Mononuclear cell (primary cell): ENCODE results near the gene GYPA. TPM values are rescaled to one million over a fixed set of nuclear protein-coding genes. Genes with fewer than 3 reads are reported as not detected.
"Not testable (repeated sequence)": the region's sequence is repeated elsewhere in the genome, so short reads cannot be mapped to it uniquely, and the experiment has no call there.

Experiments
- H3K27me3 ChIP-seq: 2 replicates; pipeline ENCODE4 v1.6.0; 2011; ENCODE audit warnings: low read length, control low read depth; ENCODE audit not compliant: insufficient read depth
- H3K4me1 ChIP-seq: 2 replicates; pipeline ENCODE4 v1.5.1; 2011; ENCODE audit warnings: mild to moderate bottlenecking, low read length, control low read depth; ENCODE audit not compliant: insufficient read depth
- H3K4me3 ChIP-seq: 2 replicates; pipeline ENCODE4 v1.5.1; 2011; ENCODE audit warnings: mild to moderate bottlenecking, low read length, moderate library complexity
- H3K9me3 ChIP-seq: 2 replicates; pipeline ENCODE4 v1.5.1; 2011; ENCODE audit warnings: low read depth, mild to moderate bottlenecking, control low read depth, low read length
- total RNA-seq: library from RNA; depleted of rRNA; stranded (reverse); fragments of >200 nt; gene quantifications from one replicate; pipeline ENCODE4 v1.2.3, GENCODE V29; 2012

Gene GYPA
- total RNA-seq = 0.10 TPM

DNA sequence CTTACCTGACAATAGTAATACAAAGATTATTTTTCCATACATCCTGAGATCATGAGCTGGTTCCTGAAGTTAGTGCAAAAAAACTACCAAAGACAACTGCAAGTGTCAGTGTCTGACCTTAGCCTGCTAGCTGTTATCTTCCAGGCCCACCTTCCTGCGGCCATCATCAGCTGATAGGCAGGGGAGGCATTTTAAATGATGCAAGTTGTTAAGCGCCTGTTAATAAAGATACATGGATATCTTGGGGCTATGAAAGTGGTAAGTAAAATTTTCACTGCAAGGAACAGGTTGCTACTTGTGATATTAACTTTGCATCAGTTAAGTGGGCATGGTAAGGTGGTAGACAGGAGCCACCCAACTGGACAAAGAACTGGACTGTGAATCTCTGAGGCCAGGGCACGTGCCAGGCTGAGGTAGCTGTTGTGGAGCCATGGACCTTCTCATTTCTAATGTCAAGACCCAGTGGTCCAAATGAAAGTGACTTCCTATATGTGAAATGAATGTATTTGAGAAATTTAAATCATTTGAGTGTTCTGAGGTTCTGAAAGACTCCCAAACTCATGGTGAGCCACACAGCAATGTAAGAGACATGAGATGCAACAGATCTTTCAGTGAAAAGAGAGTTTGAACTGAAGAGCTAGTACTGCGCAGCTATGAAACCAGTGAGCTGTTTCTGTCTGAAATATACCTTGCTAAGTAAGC lies at the start of gene GYPA:
GYPA (minus strand) TSS at position 125 of the 702 bp plus-strand sequence; CDS start at position 42, 83 bp downstream.
- H3K27me3 ChIP-seq, H3K4me3 ChIP-seq, H3K4me1 ChIP-seq, H3K9me3 ChIP-seq: not testable (repeated sequence)

DNA sequence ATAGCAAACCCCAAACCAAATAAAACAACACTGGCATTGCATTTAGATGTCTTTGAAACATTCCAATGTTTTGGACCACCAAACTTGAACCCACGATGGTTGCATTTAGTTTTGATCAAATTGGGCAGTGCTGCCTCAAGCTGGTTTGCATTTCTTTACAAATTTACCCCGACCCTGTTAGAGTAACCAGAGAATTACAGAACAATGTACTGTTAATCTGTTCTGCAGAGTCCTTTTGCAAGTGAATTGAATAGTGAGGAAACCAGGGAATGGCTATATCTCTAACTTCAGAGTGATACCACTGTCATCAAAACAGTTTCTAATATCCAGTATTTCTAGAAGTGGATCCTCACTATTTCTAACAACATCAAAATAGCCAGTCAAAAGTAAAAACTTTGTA lies 49.5 kb upstream of the GYPA start:
- no peaks in the 10 kb centered on the region for H3K9me3 ChIP-seq
- H3K4me3 ChIP-seq = no peak overlapping the region
- H3K27me3 ChIP-seq = no peaks in the 10 kb centered on the region
- H3K4me1 ChIP-seq = no peaks in the 10 kb centered on the region

DNA sequence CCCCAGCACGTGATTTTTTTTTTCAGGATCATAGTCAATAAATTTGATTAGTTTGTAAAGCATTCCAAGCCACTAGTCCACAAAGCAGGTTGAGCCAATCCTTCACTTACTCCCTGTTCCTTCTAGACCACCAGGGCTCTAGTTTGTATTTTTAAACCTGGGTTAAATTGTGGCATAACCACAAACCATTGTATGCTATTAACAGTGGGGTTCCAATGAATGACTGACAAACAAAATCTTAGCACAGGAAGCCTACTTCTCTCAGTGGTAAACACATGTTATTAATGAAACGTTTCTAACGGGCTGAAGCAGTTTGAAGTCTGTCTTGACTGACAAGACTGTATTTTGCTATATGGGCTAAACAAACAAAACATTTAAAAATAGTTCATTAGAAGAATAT lies 48.6 kb upstream of the GYPA start:
- no peaks in the 10 kb centered on the region for H3K4me1 ChIP-seq
- no peak overlapping the region for H3K4me3 ChIP-seq
- H3K27me3 ChIP-seq = no peaks in the 10 kb centered on the region
- no peaks in the 10 kb centered on the region for H3K9me3 ChIP-seq

DNA sequence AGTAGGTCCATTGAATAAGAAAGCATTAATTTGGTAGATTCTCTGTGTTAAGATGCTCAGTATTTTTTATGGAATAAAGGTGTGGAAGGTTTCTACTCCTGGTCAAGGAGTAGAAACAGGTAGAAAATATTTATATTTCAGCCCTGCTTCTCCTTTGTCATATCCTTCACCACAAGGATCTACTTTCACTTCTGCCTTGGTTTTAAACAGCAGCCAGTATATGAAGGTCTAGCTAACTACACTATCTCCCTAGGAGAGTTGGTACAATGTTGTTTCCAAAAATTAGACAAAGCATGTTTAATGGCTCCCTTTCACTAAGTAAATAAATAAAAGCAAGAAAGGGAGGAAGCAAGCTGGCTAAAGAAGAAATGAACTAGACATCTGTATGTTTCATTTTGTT lies 44.6 kb upstream of the GYPA start:
- Histone ChIP-seq H3K4me3 (no peak overlapping the region), H3K9me3 (no peaks in the 10 kb centered on the region), H3K27me3 (no peaks in the 10 kb centered on the region), H3K4me1 (no peaks in the 10 kb centered on the region)

DNA sequence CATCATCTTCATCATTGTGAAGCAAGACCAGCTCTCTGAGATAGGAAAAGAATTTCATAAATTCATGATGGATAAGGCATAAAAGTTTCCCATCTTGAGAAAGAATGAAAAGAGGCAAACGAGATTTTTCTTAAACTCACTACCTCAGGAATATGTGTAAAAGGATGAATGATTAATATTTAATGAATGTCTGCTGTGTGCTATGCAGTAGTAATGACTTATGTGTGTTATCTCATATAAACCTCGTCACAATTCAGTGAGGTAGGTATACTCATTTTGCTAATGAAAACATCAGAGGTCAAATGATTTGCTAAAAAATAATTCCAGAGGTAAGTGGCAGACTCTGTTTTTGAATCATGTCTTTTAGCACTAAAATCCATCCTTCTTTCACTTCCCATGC lies 42.6 kb upstream of the GYPA start:
- Histone ChIP-seq H3K27me3 (no peaks in the 10 kb centered on the region), H3K9me3 (no peaks in the 10 kb centered on the region)

DNA sequence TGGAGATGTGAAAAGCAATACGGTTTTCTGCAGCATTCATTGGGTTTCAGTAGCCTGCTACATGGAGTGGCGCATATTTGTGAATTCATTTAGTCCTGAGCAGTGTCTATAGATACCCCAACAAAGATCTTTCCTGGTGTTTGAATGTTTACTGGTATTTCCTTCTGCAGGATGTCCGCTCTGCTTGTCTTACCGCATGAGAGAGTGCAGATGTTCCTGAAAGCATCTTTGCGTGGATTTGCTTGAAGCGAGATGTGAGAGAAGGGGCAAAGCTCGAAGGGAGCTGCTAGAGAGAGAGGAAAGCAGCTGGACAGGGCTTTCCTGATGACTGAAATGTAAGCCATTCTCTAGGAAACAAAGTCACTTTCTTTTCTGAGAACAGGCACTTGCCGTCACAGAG lies 40.9 kb upstream of the GYPA start:
- no peaks in the 10 kb centered on the region for H3K27me3 ChIP-seq
- H3K4me3 ChIP-seq = no peak overlapping the region
- H3K4me1 ChIP-seq = no peaks in the 10 kb centered on the region
- H3K9me3 ChIP-seq = no peaks in the 10 kb centered on the region

More for the DNA sequence above, 42.6 kb upstream of the GYPA start:
- H3K4me1 ChIP-seq = no peaks in the 10 kb centered on the region
- no peak overlapping the region for H3K4me3 ChIP-seq

DNA sequence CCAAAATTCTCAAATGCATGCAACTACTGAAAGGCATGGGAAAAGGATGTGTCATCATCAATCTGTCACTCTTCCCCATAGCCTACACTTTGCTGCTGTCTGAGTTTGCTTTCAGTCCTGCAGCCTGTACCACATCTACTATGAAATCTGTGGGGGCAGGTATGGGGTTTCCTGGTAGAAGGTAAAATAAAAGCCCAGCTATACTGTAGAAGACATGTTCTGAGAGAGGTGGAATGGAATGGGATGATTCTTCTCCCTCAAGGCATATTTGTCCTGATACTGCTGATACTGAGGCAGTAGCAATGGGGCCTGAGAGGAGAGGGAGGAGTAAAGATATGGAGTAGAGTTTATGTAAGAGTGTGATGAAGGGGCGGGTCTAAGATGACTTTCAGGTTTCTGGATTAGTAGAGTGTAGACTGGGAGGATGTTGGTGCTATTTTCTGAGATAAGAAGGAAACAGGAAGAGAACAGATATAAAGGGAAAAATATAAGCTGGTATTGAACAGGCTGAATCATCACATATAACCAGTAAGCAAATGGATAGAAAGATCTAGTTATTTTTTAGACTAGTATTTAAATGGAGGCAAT lies 38.7 kb upstream of the GYPA start:
- no peak overlapping the region for H3K4me3 ChIP-seq
- H3K4me1 ChIP-seq = no peaks in the 10 kb centered on the region
- no peaks in the 10 kb centered on the region for H3K9me3 ChIP-seq
- H3K27me3 ChIP-seq = no peaks in the 10 kb centered on the region

DNA sequence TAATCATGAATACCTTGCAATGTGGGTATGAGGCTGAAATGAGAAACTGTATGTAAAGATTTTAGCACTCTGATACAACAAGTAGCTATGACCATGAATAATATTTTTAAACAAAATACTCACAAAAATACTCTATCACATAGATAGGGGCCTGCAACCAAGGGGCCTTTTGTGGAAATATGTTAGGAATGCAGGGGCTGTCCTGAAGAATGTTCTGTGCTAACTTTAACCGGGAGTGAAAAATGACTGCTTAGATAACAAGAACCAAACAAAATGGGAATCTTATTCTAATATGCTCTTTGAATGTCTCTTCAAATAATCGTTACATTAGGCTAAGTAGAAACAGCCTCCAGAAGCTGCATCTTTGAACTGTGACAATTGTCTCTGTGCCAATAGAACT lies 37.9 kb upstream of the GYPA start:
- Histone ChIP-seq H3K27me3 (no peaks in the 10 kb centered on the region), H3K4me3 (no peak overlapping the region), H3K9me3 (no peaks in the 10 kb centered on the region), H3K4me1 (no peaks in the 10 kb centered on the region)

DNA sequence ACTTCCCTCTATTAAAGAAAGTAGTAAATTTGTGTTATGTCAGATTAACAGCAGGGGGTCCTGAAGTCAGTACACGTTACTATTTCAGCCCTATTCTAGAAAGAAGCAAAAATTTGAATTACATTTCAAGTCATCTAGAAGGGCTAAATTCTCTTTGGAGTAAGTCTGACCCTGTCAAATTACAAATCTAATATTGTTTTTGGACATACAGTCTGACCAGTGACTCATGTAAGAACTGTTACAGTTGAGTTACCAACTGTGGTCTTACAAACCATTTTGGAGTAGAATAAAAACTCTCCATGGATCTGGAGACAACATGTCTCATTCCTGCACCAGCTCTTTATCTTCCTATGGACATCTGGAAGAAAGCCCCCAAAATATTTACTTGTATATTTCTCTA lies 36.0 kb upstream of the GYPA start:
- H3K4me3 ChIP-seq = no peak overlapping the region
- H3K9me3 ChIP-seq = no peaks in the 10 kb centered on the region
- H3K4me1 ChIP-seq = no peaks in the 10 kb centered on the region
- no peaks in the 10 kb centered on the region for H3K27me3 ChIP-seq

DNA sequence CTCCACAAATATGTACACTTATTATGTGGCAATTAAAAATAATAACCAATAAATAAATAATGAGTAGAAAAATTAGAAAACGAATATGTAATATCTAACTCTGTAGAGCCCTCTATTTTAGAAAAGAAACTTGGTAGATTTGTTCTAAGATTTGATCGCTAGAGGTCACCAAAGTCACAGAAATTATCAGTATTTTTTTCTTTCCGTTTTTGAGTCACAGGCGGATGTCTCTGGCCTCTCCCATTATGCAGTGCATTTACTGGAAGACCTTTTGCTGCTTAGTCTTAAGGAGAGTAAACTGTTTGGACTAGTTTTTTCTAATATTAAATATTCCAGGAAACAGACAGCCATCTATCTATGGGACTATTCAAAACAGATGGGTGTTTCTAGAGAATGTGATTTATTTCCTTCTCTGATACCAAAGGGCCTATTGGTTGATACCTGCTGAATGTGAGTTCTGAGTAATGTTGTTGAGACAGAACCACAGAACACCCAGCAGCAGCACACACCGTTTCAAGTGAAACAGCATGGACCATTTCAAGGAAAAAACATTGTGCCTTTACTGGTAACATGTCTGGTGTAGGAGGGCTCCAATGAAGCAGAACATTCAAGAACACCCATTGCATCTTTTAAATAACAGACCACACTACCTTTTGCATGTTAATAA lies 34.0 kb upstream of the GYPA start:
- Histone ChIP-seq H3K4me3 (no peak overlapping the region), H3K27me3 (no peaks in the 10 kb centered on the region)

DNA sequence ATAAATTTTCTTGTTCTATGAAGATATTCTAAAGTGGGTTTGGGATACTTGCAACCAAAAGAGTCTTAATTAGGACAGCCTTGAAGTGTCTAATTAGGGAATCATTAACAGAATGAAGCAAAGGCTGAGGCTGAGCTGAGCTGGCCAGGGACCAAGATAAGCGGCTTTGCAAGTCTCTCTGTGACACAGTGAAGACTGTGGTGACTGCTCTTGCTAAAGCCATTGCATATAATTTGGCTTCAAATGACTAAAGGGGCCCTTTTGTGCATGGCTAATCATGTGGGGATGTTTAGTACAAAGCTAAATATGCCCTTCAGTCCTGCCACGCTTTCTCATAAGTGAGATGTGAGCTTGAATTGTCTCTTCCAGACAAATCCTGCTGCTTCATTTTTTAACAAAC lies 31.2 kb upstream of the GYPA start:
- no peaks in the 10 kb centered on the region for H3K9me3 ChIP-seq
- H3K27me3 ChIP-seq = peaks cover 3% of the 10 kb centered on the region
- no peaks in the 10 kb centered on the region for H3K4me1 ChIP-seq
- H3K4me3 ChIP-seq = no peak overlapping the region

More for the DNA sequence above, 34.0 kb upstream of the GYPA start:
- no peaks in the 10 kb centered on the region for H3K9me3 ChIP-seq
- no peaks in the 10 kb centered on the region for H3K4me1 ChIP-seq

DNA sequence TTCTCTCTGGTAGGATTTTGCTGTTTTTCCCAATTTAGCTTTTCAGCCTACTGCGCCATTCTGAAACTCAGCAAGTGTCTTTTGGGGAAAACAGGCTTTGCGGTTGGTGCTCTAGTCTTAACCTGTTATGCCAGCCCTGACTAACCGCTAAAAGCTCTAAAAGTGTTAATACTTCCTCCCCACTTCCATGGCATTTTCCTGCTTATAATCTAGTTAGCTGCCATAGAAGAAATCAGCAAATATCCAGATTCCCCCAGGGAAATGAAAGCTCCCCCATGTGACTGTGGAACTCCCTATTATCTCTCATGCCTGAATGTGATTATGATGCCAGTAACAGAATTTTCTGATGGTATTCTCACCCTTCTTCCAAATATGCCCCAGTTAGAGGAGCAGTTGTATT lies 28.7 kb upstream of the GYPA start:
- Histone ChIP-seq H3K9me3 (no peaks in the 10 kb centered on the region), H3K4me1 (no peaks in the 10 kb centered on the region), H3K27me3 (peaks cover 3% of the 10 kb centered on the region), H3K4me3 (no peak overlapping the region)

DNA sequence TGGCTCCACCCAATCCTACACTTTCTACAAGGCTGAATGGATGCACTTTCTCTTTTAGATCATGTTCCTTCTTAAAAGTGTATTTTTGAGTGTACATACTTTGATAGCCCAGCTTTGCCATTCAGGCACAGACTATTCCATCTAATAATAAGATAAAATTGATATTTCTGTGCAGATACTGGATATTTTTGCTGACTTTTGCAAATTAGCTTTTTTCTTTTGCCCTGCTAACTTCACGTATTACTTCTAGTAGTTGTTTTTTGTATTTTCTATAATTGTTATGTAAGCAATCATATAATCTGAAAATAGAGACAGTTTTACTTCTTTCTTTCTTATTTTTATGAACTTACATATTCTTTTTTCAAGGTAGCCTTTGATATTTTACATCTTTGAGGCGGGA lies 13.5 kb upstream of the GYPA start:
- Histone ChIP-seq H3K4me3 (no peak overlapping the region), H3K4me1 (no peaks in the 10 kb centered on the region), H3K27me3 (no peaks in the 10 kb centered on the region), H3K9me3 (no peaks in the 10 kb centered on the region)

DNA sequence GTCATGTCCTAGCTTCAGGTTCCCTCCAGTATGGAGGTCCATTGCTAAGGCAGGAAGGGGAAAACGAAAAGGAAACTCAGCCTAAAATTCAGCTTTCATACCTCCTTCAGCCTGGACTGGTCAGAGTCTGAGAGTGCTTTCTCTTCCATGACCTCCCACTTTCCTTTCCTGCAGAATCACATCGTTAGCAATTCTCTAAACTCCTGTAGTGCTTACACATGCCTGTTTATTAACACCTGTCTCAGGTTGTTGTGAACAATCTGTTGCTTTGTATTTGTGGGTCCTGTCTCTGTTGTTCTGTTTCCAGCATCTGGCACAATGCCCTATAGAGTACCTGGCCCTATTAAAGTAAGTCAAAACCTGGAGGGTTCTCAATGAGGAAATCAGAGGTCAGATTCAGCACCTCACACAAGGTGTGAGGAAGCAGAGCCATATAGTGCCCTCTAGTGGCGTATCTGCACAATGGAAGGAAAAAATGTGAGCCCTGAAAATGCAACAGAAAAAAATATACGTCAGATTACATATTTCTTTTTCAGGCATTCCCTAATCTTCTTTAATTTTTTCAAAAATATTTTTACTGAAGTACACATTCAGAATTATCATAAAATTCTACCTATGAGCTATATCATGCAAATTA lies 2.3 kb upstream of the GYPA start:
- H3K4me3 ChIP-seq, H3K4me1 ChIP-seq, H3K9me3 ChIP-seq, H3K27me3 ChIP-seq: not testable (repeated sequence)

DNA sequence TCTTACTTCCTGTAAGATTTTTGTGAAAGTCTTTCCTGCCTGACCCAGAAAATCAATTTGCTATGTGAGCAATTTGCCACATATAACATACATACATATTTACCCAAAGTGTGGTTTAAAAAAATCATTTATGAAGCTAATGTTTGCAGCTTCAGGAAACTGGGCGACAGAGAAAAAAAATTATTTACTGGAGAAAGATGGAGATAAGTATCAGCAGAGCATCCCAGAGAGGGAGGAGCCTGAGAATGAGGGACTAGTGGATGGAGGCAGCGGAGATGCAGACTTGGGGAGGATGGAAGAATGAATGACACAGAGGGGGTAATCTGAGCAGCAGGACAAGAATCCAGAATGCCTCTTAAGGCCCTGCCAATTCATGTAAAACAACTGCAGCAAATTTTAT lies 975 bp upstream of the GYPA start:
- H3K4me1 ChIP-seq = no peaks in the 10 kb centered on the region
- H3K4me3 ChIP-seq = no peak overlapping the region
- H3K27me3 ChIP-seq = no peaks in the 10 kb centered on the region
- H3K9me3 ChIP-seq = no peaks in the 10 kb centered on the region
